HEK293T (cell line): Measurements from ENCODE around the gene TNS3.

Experiments used
- CTCF ChIA-PET: fragments of 350-600 bp; formaldehyde crosslinking; extraction: SDS; loops from one replicate; lab custom pipeline; 2021; ENCODE audit warnings: antibody characterized with exemption, inconsistent platforms; lab: Yijun Ruan, JAX
- POLR2A ChIA-PET: fragments of 350-600 bp; formaldehyde crosslinking; extraction: SDS; loops from one replicate; lab custom pipeline; 2020; ENCODE audit warnings: antibody characterized with exemption, inconsistent platforms; lab: Yijun Ruan, JAX
- DNase-seq: peaks from one replicate; pipeline ENCODE4 v3.0.0; 2012; ENCODE audit warnings: mixed read lengths; ENCODE audit errors: extremely low spot score
- ARNT ChIP-seq: fragments of 450-650 bp; IDR thresholded peaks from 2 replicates; pipeline ENCODE4 v1.6.1; 2017; ENCODE audit warnings: mild to moderate bottlenecking
- BHLHE40 ChIP-seq: fragments of 450-650 bp; IDR thresholded peaks from 2 replicates; pipeline ENCODE4 v1.6.1; 2016; ENCODE audit warnings: mild to moderate bottlenecking, moderate library complexity, borderline replicate concordance
- CTBP1 ChIP-seq: fragments of 450-650 bp; IDR thresholded peaks from 2 replicates; pipeline ENCODE4 v1.6.1; 2016; ENCODE audit warnings: borderline replicate concordance
- ELF4 ChIP-seq: fragments of 450-650 bp; IDR thresholded peaks from 2 replicates; pipeline ENCODE4 v1.6.1; 2017; ENCODE audit warnings: antibody characterized with exemption
- FOXK2 ChIP-seq: fragments of 450-650 bp; IDR thresholded peaks from 2 replicates; pipeline ENCODE4 v1.6.1; 2016; ENCODE audit warnings: mild to moderate bottlenecking
- FOXM1 ChIP-seq: fragments of 450-650 bp; IDR thresholded peaks from 2 replicates; pipeline ENCODE4 v1.6.1; 2017; ENCODE audit warnings: mild to moderate bottlenecking, borderline replicate concordance
- L3MBTL2 ChIP-seq: fragments of 450-650 bp; conservative IDR thresholded peaks from 2 replicates; pipeline ENCODE4 v1.6.1; 2016; ENCODE audit warnings: mild to moderate bottlenecking
- LEF1 ChIP-seq: fragments of 450-650 bp; IDR thresholded peaks from 2 replicates; pipeline ENCODE4 v1.6.1; 2017; ENCODE audit warnings: mild to moderate bottlenecking, borderline replicate concordance
- NFRKB ChIP-seq: fragments of 450-650 bp; IDR thresholded peaks from 2 replicates; pipeline ENCODE4 v1.6.1; 2016; ENCODE audit warnings: mild to moderate bottlenecking, moderate library complexity
- SP1 ChIP-seq: fragments of 450-650 bp; IDR thresholded peaks from 2 replicates; pipeline ENCODE4 v1.6.1; 2017
- SUZ12 ChIP-seq: fragments of 450-650 bp; IDR thresholded peaks from 2 replicates; pipeline ENCODE4 v1.6.1; 2016; ENCODE audit warnings: mild to moderate bottlenecking
- TARDBP ChIP-seq: fragments of 450-650 bp; IDR thresholded peaks from 2 replicates; pipeline ENCODE4 v1.6.1; 2016
- ZNF384 ChIP-seq: fragments of 450-650 bp; IDR thresholded peaks from 2 replicates; pipeline ENCODE4 v1.6.1; 2016

The TNS3 gene

GRCh38 chr7:47225387-47226131 is 356.4 kb downstream of the TNS3 start:
- ChIA-PET POLR2A (no interaction called here), CTCF (no interaction called here)
- DNase-seq: no peak
- TF ChIP-seq BHLHE40 (no peak), L3MBTL2 (no peak), ARNT (no peak), SUZ12 (no peak), LEF1 (no peak), ELF4 (no peak), CTBP1 (no peak), TARDBP (no peak), ZNF384 (no peak), SP1 (no peak), NFRKB (no peak), FOXM1 (no peak), FOXK2 (no peak)
